Loucy (cell line): Measurements from ENCODE around the gene NDUFAF5.

Experiments used
- H2AFZ ChIP-seq: fragments of 200-600 bp; sonication (generic); 2 replicates; pipeline ENCODE4 v1.6.0; 2016; ENCODE audit warnings: antibody characterized with exemption, mild to moderate bottlenecking, low read length, moderate library complexity
- H3F3A ChIP-seq: fragments of 200-600 bp; 2 replicates; pipeline ENCODE4 v1.6.0; 2016; ENCODE audit warnings: antibody characterized with exemption, low read depth, mild to moderate bottlenecking
- H3K27me3 ChIP-seq: fragments of 200-600 bp; sonication (generic); 2 replicates; pipeline ENCODE4 v1.6.1; 2014; ENCODE audit warnings: low read length, mild to moderate bottlenecking; ENCODE audit not compliant: insufficient read depth, poor library complexity, severe bottlenecking
- H3K36me3 ChIP-seq: fragments of 200-600 bp; sonication (generic); 2 replicates; pipeline ENCODE4 v1.6.1; 2016; ENCODE audit warnings: low read length; ENCODE audit not compliant: insufficient read depth
- H3K4me1 ChIP-seq: fragments of 200-600 bp; sonication (generic); 2 replicates; pipeline ENCODE4 v1.5.1; 2014; ENCODE audit warnings: low read length, mild to moderate bottlenecking; ENCODE audit not compliant: insufficient read depth, poor library complexity, severe bottlenecking
- H3K4me2 ChIP-seq: fragments of 200-600 bp; sonication (generic); 2 replicates; pipeline ENCODE4 v1.6.0; 2014; ENCODE audit warnings: antibody characterized with exemption, low read length, low read depth, mild to moderate bottlenecking; ENCODE audit not compliant: poor library complexity, severe bottlenecking
- H3K4me3 ChIP-seq: fragments of 200-600 bp; sonication (generic); 2 replicates; pipeline ENCODE4 v1.5.1; 2014; ENCODE audit warnings: low read length, mild to moderate bottlenecking, mixed read lengths; ENCODE audit not compliant: poor library complexity, severe bottlenecking
- H3K79me2 ChIP-seq: fragments of 200-600 bp; sonication (generic); 2 replicates; pipeline ENCODE4 v1.6.1; 2014; ENCODE audit warnings: low read length; ENCODE audit not compliant: insufficient read depth
- H3K9ac ChIP-seq: fragments of 200-600 bp; sonication (generic); 2 replicates; pipeline ENCODE4 v1.6.0; 2014; ENCODE audit warnings: mild to moderate bottlenecking, low read depth, low read length, moderate library complexity; ENCODE audit not compliant: poor library complexity, severe bottlenecking
- H3K9me2 ChIP-seq: fragments of 200-600 bp; sonication (generic); replicated peaks from 2 replicates; pipeline ENCODE4 v1.6.1; 2016; ENCODE audit warnings: low read depth, low read length, mixed read lengths
- H3K9me3 ChIP-seq: fragments of 200-600 bp; sonication (generic); 2 replicates; pipeline ENCODE4 v1.6.1; 2014; ENCODE audit warnings: mild to moderate bottlenecking, antibody characterized with exemption, low read length, low read depth; ENCODE audit not compliant: insufficient read depth
- H4K20me1 ChIP-seq: fragments of 200-600 bp; sonication (generic); 2 replicates; pipeline ENCODE4 v1.6.0; 2014; ENCODE audit warnings: antibody characterized with exemption, low read length, mild to moderate bottlenecking; ENCODE audit not compliant: insufficient read depth, poor library complexity, severe bottlenecking
- CTCF ChIP-seq: fragments of 200-600 bp; sonication (generic); conservative IDR thresholded peaks from 2 replicates; pipeline ENCODE4 v1.5.1; 2014; ENCODE audit warnings: mild to moderate bottlenecking, antibody characterized with exemption, low read length
- EZH2phosphoT487 ChIP-seq: fragments of 200-600 bp; IDR thresholded peaks from 2 replicates; pipeline ENCODE4 v1.6.1; 2018; ENCODE audit warnings: antibody characterized with exemption, mild to moderate bottlenecking, moderate library complexity, borderline replicate concordance

The NDUFAF5 gene

DNA sequence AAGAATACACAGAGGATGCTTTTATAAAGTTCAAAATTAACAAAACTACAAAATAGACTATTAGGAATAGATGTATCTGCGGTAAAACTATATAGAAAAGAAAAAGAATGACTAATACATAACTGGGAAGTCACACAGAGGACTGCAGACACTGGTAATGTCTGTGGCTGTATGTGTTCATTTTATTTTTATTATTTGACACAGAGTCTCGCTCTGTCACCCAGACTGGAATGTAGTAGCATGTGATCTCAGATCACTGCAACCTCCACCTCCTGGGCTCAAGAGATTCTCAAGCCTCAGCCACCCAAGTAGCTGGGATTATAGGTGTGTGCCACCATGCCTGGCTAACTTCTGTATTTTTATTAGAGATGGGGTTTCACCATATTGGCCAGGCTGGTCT is 39.0 kb upstream of the NDUFAF5 start:
- H3K4me1 ChIP-seq, result no peaks in the 10 kb centered on the region
- no peaks in the 10 kb centered on the region for H3K27me3 ChIP-seq
- H4K20me1 ChIP-seq, result no peaks in the 10 kb centered on the region
- TF ChIP-seq EZH2phosphoT487 (no peak), CTCF (no peak)
- peaks cover 14% of the 10 kb centered on the region; the same call in 1 of the 2 replicates for H3K36me3 ChIP-seq
- no peaks in the 10 kb centered on the region for H3K9me2 ChIP-seq
- H3K9me3 ChIP-seq, result 0 out of 2 replicates have a peak, but pooled peaks cover 3% of the 10 kb centered on the region
- no peak overlapping the region for H2AFZ ChIP-seq
- no peaks in the 10 kb centered on the region for H3K79me2 ChIP-seq
- H3K9ac ChIP-seq, result no peak overlapping the region
- no peak overlapping the region for H3K4me2 ChIP-seq
- H3K4me3 ChIP-seq, result no peak overlapping the region
- H3F3A ChIP-seq, result no peaks in the 10 kb centered on the region

GRCh38 chr20:13749811-13750210 is 35.0 kb upstream of the NDUFAF5 start:
- Histone ChIP-seq H3K9me2 (no peaks in the 10 kb centered on the region), H3K9ac (no peak overlapping the region), H3K79me2 (no peaks in the 10 kb centered on the region), H3K36me3 (peaks cover 3% of the 10 kb centered on the region; the same call in 1 of the 2 replicates), H3K9me3 (no peaks in the 10 kb centered on the region), H3K4me1 (no peaks in the 10 kb centered on the region), H3K27me3 (no peaks in the 10 kb centered on the region), H4K20me1 (no peaks in the 10 kb centered on the region), H2AFZ (no peak overlapping the region), H3K4me2 (no peak overlapping the region), H3F3A (no peaks in the 10 kb centered on the region), H3K4me3 (no peak overlapping the region)
- TF ChIP-seq EZH2phosphoT487, result no peak
- no peak for TF ChIP-seq CTCF

- no peak for TF ChIP-seq EZH2phosphoT487
- no peak for TF ChIP-seq CTCF
- Histone ChIP-seq H3K4me2 (no peak overlapping the region), H3K4me1 (no peaks in the 10 kb centered on the region), H3K36me3 (peaks cover 15% of the 10 kb centered on the region; the same call in 1 of the 2 replicates), H2AFZ (no peak overlapping the region), H3K79me2 (no peaks in the 10 kb centered on the region), H3K27me3 (no peaks in the 10 kb centered on the region), H3K9me2 (no peaks in the 10 kb centered on the region), H3K9ac (no peak overlapping the region), H4K20me1 (no peaks in the 10 kb centered on the region), H3F3A (no peaks in the 10 kb centered on the region), H3K4me3 (no peak overlapping the region), H3K9me3 (no peaks in the 10 kb centered on the region)
Observed at GRCh38 chr20:13753436-13754036, 31.3 kb upstream of the NDUFAF5 start.
